ENCODE results near the gene SALL1.

- TF ChIP-seq POLR2A (IDR thresholded peaks at IDR 0.05) (no peak), CTCF (IDR thresholded peaks at IDR 0.05 in 4 of 5, conservative IDR thresholded peaks at IDR 0.05 in 1 of 5) (no peak)
Measured at GRCh38 chr16:51149251-51149661, 1.8 kb downstream of the SALL1 start.

Measured in gastrocnemius medialis (tissue), 4 donors.